HUES6 (cell line): ENCODE measurements around the gene SULT2B1.
A peak's percentile ranks its signal among the peaks of the same experiment; 100 is the strongest.
"Not testable (repeated sequence)": the region's sequence is repeated elsewhere in the genome, so short reads cannot be mapped to it uniquely, and the experiment has no call there.

Experiments
- H3K27ac ChIP-seq: 2 replicates; pipeline ENCODE4 v1.7.0; 2013; ENCODE audit warnings: low read depth, mild to moderate bottlenecking, low read length, inconsistent platforms
- H3K27me3 ChIP-seq: 2 replicates; pipeline ENCODE4 v1.6.1; 2013; ENCODE audit warnings: low read length; ENCODE audit not compliant: control insufficient read depth, insufficient read depth
- H3K36me3 ChIP-seq: 2 replicates; pipeline ENCODE4 v1.6.1; 2013; ENCODE audit warnings: low read length; ENCODE audit not compliant: control insufficient read depth, insufficient read depth
- H3K4me1 ChIP-seq: 2 replicates; pipeline ENCODE4 v1.6.1; 2013; ENCODE audit warnings: low read length; ENCODE audit not compliant: control insufficient read depth, insufficient read depth
- H3K4me3 ChIP-seq: 2 replicates; pipeline ENCODE4 v1.5.1; 2013; ENCODE audit warnings: low read depth, low read length
- H3K9ac ChIP-seq: one replicate; pipeline ENCODE4 v1.6.1; 2013; ENCODE audit warnings: mild to moderate bottlenecking, low read length
- H3K9me3 ChIP-seq: 2 replicates; pipeline ENCODE4 v1.6.1; 2013; ENCODE audit warnings: low read depth, low read length; ENCODE audit not compliant: control insufficient read depth, insufficient read depth

SULT2B1 gene

DNA sequence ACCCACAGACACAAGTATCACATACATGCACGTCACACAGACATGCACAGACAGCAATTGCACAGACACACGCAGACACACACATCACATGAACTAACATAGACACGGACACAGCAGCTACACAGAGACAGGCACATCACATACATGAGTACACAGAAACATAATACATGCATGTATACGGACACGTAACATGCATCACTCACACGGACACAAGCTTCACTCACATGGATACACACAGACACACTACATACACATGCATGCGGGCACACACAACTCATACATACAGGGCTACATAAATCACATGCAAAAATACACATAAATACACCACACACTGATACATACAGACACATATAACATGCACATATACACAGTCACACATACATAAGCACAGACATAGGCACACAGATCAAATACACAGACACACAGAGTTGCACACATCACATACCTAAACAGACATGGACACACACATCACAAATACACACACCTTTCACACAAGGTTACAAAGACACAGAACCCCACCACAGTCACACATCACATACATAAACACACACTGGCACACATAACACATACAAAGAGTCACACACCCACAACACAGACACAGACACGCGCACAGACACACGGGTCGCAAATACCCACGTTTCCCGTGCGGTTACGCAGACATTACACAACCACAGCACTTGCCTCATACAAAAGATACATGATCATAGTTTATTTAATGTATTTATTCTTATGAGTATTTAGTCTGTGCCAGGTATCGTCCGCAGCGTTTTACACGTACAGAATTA is 39.3 kb upstream of the SULT2B1 start:
- no peak overlapping the region for H3K27ac ChIP-seq
- H3K36me3 ChIP-seq: no peaks in the 10 kb centered on the region
- peak overlapping the region; percentile 73 for H3K4me3 ChIP-seq
- peaks cover 24% of the 10 kb centered on the region for H3K27me3 ChIP-seq
- peaks cover 4% of the 10 kb centered on the region for H3K4me1 ChIP-seq
- H3K9ac ChIP-seq: no peak overlapping the region
- H3K9me3 ChIP-seq: no peaks in the 10 kb centered on the region

GRCh38 chr19:48513289-48514122 is 38.5 kb upstream of the SULT2B1 start:
- no peaks in the 10 kb centered on the region for H3K36me3 ChIP-seq
- H3K27ac ChIP-seq: no peak overlapping the region
- H3K9ac ChIP-seq: peak overlapping the region; percentile 31
- H3K27me3 ChIP-seq: peaks cover 24% of the 10 kb centered on the region
- H3K9me3 ChIP-seq: no peaks in the 10 kb centered on the region
- peaks cover 4% of the 10 kb centered on the region for H3K4me1 ChIP-seq
- peak overlapping the region; percentile 73 for H3K4me3 ChIP-seq

DNA sequence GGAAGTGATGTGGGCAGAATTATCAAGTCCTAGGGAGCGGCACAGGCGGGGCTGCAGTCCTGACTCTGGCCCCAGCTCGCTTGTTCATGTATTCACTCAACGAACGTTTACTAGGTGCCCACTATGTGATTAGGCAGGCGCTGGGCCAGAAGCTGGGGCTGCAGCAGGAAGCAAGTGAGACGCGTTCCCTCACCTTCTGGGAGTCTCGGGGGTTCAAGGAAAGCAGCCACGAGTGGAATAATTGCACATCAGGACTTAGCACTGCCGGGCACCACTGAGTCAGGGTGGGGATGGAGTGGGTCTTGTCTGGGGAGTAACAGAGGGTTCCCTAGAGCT is 37.9 kb upstream of the SULT2B1 start:
- Histone ChIP-seq H3K27ac (no peak overlapping the region), H3K9ac (no peak overlapping the region), H3K36me3 (no peaks in the 10 kb centered on the region), H3K4me3 (peak overlapping the region; percentile 73), H3K9me3 (no peaks in the 10 kb centered on the region), H3K27me3 (peaks cover 24% of the 10 kb centered on the region), H3K4me1 (peaks cover 4% of the 10 kb centered on the region)

DNA sequence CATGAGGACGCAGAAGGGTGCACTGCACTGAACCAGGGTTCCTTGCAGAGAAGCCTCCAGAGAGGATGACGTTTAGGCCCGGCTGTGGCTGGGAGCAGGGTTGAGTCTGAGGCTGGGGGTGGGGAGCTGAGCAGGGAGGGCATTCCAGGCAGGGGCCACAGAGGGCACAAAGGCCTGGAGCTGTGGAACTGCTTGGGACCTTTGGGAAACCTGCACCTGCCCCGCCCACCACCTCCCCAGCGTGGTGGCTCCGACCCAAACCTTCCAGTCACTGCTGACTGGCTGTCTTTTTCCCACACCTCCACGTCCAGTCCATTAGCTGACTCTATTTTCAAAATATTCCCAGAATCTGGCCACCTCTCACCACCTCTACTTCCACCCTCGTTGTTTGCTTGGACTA is 35.4 kb upstream of the SULT2B1 start:
- peaks cover 19% of the 10 kb centered on the region for H3K27me3 ChIP-seq
- no peak overlapping the region for H3K4me3 ChIP-seq
- H3K9ac ChIP-seq: no peak overlapping the region
- no peaks in the 10 kb centered on the region for H3K36me3 ChIP-seq
- peaks cover 4% of the 10 kb centered on the region for H3K4me1 ChIP-seq
- H3K27ac ChIP-seq: no peak overlapping the region
- no peaks in the 10 kb centered on the region for H3K9me3 ChIP-seq

DNA sequence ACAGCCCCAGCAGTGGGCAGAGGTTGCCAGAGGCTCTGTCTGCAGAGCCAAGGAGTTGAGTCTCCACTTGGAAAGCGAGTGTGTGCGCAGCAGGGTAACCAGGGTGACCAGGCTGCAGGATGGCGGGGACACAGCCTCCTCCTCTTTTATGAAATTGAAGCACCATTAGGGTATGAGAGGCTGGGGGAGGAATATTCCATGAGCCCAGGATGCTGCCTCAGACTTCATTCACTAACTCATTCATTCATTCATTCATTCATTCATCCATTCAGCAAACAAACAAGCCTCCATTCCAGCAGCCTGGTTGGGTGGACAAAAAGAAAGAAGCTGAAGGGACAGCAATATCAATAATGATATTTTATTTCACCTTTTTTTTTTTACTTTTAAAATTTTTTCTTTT is 33.8 kb upstream of the SULT2B1 start:
- H3K9me3 ChIP-seq: no peaks in the 10 kb centered on the region
- H3K4me1 ChIP-seq: peaks cover 4% of the 10 kb centered on the region
- H3K4me3 ChIP-seq: no peak overlapping the region
- peaks cover 3% of the 10 kb centered on the region for H3K27me3 ChIP-seq
- no peak overlapping the region for H3K27ac ChIP-seq
- H3K36me3 ChIP-seq: no peaks in the 10 kb centered on the region
- no peak overlapping the region for H3K9ac ChIP-seq

DNA sequence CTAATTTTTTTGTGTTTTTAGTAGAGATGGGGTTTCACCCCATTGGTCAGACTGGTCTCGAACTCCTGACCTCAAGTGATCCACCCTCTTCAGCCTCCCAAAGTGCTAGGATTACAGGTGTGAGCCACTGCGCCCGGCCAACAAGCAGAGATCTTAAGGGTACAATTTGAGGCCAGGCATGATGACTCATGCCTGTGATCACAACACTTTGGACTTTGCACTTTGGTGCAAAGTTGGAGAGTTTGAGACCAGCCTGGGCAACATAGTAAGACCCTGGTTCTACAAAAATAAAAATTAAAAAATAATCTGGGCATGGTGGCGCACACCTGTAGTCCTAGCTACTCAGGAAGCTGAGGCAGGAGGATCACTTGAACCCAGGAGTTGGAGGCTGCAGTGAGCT is 32.5 kb upstream of the SULT2B1 start:
- H3K4me1 ChIP-seq: not testable (repeated sequence)

DNA sequence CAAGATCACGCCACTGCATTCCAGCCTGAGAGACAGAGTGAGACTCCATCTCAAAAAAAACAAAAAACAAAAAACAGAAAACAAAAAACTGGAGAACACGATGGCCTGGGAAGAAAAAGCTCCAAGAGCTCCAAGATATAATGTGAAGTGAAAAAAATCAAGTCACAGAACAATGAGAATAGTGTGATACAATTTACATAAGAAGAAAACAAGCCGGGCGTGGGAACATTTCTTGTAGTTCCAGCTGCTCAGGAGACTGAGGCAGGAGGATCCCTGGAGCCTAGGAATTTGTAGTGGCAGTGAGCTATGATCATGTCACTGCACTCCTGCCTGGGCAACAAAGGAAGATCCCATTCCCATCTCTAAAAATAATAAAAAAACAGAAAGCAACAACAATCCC is 31.8 kb upstream of the SULT2B1 start:
- H3K9me3 ChIP-seq: peaks cover 8% of the 10 kb centered on the region
- H3K27me3 ChIP-seq: no peaks in the 10 kb centered on the region
- no peak overlapping the region for H3K27ac ChIP-seq
- no peaks in the 10 kb centered on the region for H3K36me3 ChIP-seq
- H3K4me1 ChIP-seq: no peaks in the 10 kb centered on the region
- no peak overlapping the region for H3K4me3 ChIP-seq
- H3K9ac ChIP-seq: no peak overlapping the region

More for the DNA sequence above, 32.5 kb upstream of the SULT2B1 start:
- not testable (repeated sequence) for H3K27me3 ChIP-seq, H3K4me3 ChIP-seq, H3K9me3 ChIP-seq, H3K36me3 ChIP-seq, H3K9ac ChIP-seq, H3K27ac ChIP-seq

DNA sequence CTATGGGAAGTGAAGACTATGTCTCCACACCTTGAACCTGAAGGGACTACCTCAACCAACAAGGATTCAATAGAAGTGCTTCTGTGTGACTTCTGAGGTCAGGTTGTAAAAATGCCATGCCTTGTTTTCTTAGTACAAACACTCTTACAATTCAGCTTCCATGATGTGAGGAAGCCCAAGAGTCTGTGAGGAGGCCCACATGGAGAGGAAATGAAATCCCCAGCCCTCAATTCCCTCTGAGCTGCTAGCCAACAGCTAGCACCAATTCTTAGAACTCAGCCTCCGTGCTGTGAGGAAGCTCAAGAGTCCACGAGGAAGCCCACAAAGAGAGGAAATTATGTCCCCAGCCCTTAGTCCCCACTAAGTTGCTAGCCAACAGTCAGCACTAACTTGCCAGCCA is 27.8 kb upstream of the SULT2B1 start:
- Histone ChIP-seq H3K4me1 (no peaks in the 10 kb centered on the region; the same call in 1 of the 2 replicates), H3K9ac (no peak overlapping the region), H3K27me3 (no peaks in the 10 kb centered on the region)

GRCh38 chr19:48524732-48525131 is 27.2 kb upstream of the SULT2B1 start:
- Histone ChIP-seq H3K36me3 (no peaks in the 10 kb centered on the region), H3K9ac (no peak overlapping the region)

More for the DNA sequence above, 27.8 kb upstream of the SULT2B1 start:
- no peak overlapping the region for H3K27ac ChIP-seq
- no peak overlapping the region for H3K4me3 ChIP-seq
- H3K9me3 ChIP-seq: peaks cover 36% of the 10 kb centered on the region
- no peaks in the 10 kb centered on the region for H3K36me3 ChIP-seq

GRCh38 chr19:48529156-48529555 is 22.8 kb upstream of the SULT2B1 start:
- Histone ChIP-seq H3K9me3 (peaks cover 36% of the 10 kb centered on the region), H3K36me3 (no peaks in the 10 kb centered on the region), H3K27ac (no peak overlapping the region), H3K27me3 (no peaks in the 10 kb centered on the region), H3K9ac (no peak overlapping the region), H3K4me3 (no peak overlapping the region), H3K4me1 (no peaks in the 10 kb centered on the region; the same call in 1 of the 2 replicates)

More at GRCh38 chr19:48524732-48525131, 27.2 kb upstream of the SULT2B1 start:
- Histone ChIP-seq H3K9me3 (peaks cover 39% of the 10 kb centered on the region), H3K27me3 (no peaks in the 10 kb centered on the region), H3K4me3 (no peak overlapping the region), H3K27ac (no peak overlapping the region), H3K4me1 (no peaks in the 10 kb centered on the region; the same call in 1 of the 2 replicates)

GRCh38 chr19:48530066-48530720 is 21.8 kb upstream of the SULT2B1 start:
- Histone ChIP-seq H3K27ac (no peak overlapping the region), H3K4me1 (no peaks in the 10 kb centered on the region; the same call in 1 of the 2 replicates), H3K27me3 (no peaks in the 10 kb centered on the region), H3K9ac (no peak overlapping the region), H3K4me3 (no peak overlapping the region), H3K36me3 (no peaks in the 10 kb centered on the region), H3K9me3 (peaks cover 30% of the 10 kb centered on the region)
